Activated T-cell treated with anti-CD3 and anti-CD28 coated beads, Interleukin-2, amount 50 U/mL, for 48 hours (primary cell): Measurements from ENCODE around the gene IMMP2L.

Source experiments
- DNase-seq, 2 experiments: peaks; one replicate each; pipeline ENCODE4 v3.0.0-alpha.2; 2020

Gene IMMP2L

GRCh38 chr7:111196655-111197054, 365.6 kb downstream of the IMMP2L start:
- no peak for DNase-seq

- DNase-seq: no peak
Measured at GRCh38 chr7:111192614-111193413, 369.5 kb downstream of the IMMP2L start.

- DNase-seq: no peak
Measured at GRCh38 chr7:111190804-111191203, 371.5 kb downstream of the IMMP2L start.

GRCh38 chr7:111184987-111185386, 377.3 kb downstream of the IMMP2L start:
- no peak for DNase-seq

GRCh38 chr7:111183321-111183720, 379.0 kb downstream of the IMMP2L start:
- no peak for DNase-seq

GRCh38 chr7:111180338-111180737, 382.0 kb downstream of the IMMP2L start:
- DNase-seq: no peak

- no peak for DNase-seq
Measured at GRCh38 chr7:111175908-111176441, 386.3 kb downstream of the IMMP2L start.

- DNase-seq: no peak
Measured at GRCh38 chr7:111174510-111174909, 387.8 kb downstream of the IMMP2L start.

GRCh38 chr7:111173990-111174389, 388.3 kb downstream of the IMMP2L start:
- no peak for DNase-seq

- no peak for DNase-seq
Measured at GRCh38 chr7:111173528-111173927, 388.8 kb downstream of the IMMP2L start.

- DNase-seq: no peak
Measured at GRCh38 chr7:111172564-111173257, 389.6 kb downstream of the IMMP2L start.

- DNase-seq: no peak
Measured at GRCh38 chr7:111168182-111168581, 394.1 kb downstream of the IMMP2L start.

- no peak for DNase-seq
Measured at GRCh38 chr7:111164442-111164841, 397.9 kb downstream of the IMMP2L start.

- DNase-seq: no peak
Measured at GRCh38 chr7:111162692-111163091, 399.6 kb downstream of the IMMP2L start.

GRCh38 chr7:111160297-111160696, 402.0 kb downstream of the IMMP2L start:
- DNase-seq: no peak

- no peak for DNase-seq
Measured at GRCh38 chr7:111159426-111159825, 402.9 kb downstream of the IMMP2L start.

- no peak for DNase-seq
Measured at GRCh38 chr7:111150709-111151108, 411.6 kb downstream of the IMMP2L start.

GRCh38 chr7:111147708-111148533, 414.4 kb downstream of the IMMP2L start:
- no peak for DNase-seq

- DNase-seq: no peak
Measured at GRCh38 chr7:111146136-111146535, 416.2 kb downstream of the IMMP2L start.

- no peak for DNase-seq
Measured at GRCh38 chr7:111145472-111145871, 416.8 kb downstream of the IMMP2L start.

GRCh38 chr7:111140091-111140865, 422.0 kb downstream of the IMMP2L start:
- DNase-seq: no peak

GRCh38 chr7:111138586-111138985, 423.7 kb downstream of the IMMP2L start:
- DNase-seq: no peak
